ENCODE data around the gene PTPRK. TPM values are rescaled to one million over a fixed set of nuclear protein-coding genes. Genes with fewer than 3 reads are reported as not detected.

PTPRK gene
- total RNA-seq, 1 experiment from 2014 or later: 94.4 TPM

DNA sequence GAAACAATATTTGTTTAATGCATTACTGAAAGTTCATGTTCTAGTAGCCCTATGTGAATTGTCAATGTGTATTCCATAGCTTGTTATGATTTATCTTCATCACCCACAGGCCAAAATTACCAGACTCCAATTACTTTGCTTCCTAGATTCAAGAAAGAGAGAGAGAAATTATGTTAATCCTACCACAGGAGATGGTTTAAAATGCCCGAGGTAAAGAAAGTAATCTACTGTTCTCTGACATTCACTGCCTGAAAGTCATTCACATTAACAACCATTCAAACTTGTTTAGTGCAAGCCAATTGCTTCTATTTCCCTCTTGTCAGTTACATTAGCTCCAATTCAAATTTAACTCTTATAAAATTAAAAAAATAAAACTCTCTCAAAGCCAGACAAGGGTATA, 359.1 kb downstream of the PTPRK start:
- no peaks in the 10 kb centered on the region for H3K36me3 Mint-ChIP-seq (ENCODE audit: insufficient read depth, unreplicated experiment)
- intact Hi-C loops (cut with micrococcal nuclease; ENCODE audit: unreplicated experiment): no loop called here
- no peaks in the 10 kb centered on the region for H3K27me3 Mint-ChIP-seq (ENCODE audit: insufficient read depth, unreplicated experiment)
- no peak overlapping the region for H3K4me3 Mint-ChIP-seq (ENCODE audit: unreplicated experiment)
- TF ChIP-seq, protein P1, sequence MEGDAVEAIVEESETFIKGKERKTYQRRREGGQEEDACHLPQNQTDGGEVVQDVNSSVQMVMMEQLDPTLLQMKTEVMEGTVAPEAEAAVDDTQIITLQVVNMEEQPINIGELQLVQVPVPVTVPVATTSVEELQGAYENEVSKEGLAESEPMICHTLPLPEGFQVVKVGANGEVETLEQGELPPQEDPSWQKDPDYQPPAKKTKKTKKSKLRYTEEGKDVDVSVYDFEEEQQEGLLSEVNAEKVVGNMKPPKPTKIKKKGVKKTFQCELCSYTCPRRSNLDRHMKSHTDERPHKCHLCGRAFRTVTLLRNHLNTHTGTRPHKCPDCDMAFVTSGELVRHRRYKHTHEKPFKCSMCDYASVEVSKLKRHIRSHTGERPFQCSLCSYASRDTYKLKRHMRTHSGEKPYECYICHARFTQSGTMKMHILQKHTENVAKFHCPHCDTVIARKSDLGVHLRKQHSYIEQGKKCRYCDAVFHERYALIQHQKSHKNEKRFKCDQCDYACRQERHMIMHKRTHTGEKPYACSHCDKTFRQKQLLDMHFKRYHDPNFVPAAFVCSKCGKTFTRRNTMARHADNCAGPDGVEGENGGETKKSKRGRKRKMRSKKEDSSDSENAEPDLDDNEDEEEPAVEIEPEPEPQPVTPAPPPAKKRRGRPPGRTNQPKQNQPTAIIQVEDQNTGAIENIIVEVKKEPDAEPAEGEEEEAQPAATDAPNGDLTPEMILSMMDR (IDR thresholded peaks at IDR 0.05; ENCODE audit: insufficient read depth in 1 of 2, low read depth in 1 of 2, low read length in 1 of 2, severe bottlenecking in 1 of 2, unreplicated experiment in 1 of 2): no peak
- ChIA-PET CTCF (no interaction called here), POLR2A (no interaction called here)
- Histone ChIP-seq H3K4me3 (ENCODE audit: low read depth, low read length) (no peak overlapping the region), H3K36me3 (ENCODE audit: control insufficient read depth, insufficient read depth, low read length) (no peaks in the 10 kb centered on the region), H3K9me3 (no peaks in the 10 kb centered on the region), H3K4me1 (no peaks in the 10 kb centered on the region), H3K27me3 (replicated peaks; ENCODE audit: control insufficient read depth, insufficient read depth, low read length) (no peaks in the 10 kb centered on the region)
- DNase-seq: no peak
- no TSS peak for BruUV-seq (replicated peaks)
- H3K27ac Mint-ChIP-seq (ENCODE audit: unreplicated experiment): no peak overlapping the region
- no peaks in the 10 kb centered on the region for H3K4me1 Mint-ChIP-seq (ENCODE audit: low read depth, unreplicated experiment)
- H3K9me3 Mint-ChIP-seq (ENCODE audit: unreplicated experiment): no peaks in the 10 kb centered on the region

DNA sequence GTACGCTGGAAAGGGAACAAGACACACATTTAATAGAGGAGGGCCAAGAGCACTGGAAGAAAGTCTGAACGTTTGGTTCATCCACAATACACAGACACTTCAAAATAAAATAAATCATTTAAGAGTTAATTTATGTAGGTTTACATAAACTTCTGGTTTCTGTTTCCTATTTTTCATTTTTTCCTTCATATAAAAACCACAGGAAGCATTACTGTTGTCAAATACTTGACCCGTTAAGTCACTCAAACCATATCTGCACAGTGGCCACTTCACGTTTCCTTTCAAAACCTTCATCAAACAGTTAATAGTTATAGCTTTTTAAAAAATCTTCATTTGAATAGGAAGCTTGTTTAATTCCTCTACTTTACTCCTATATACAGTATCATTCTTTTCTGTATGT, 361.9 kb downstream of the PTPRK start:
- H3K36me3 Mint-ChIP-seq (ENCODE audit: insufficient read depth, unreplicated experiment): no peaks in the 10 kb centered on the region
- H3K4me1 ChIP-seq: no peaks in the 10 kb centered on the region
- intact Hi-C loops (cut with micrococcal nuclease; ENCODE audit: unreplicated experiment): no loop called here
- H3K27ac Mint-ChIP-seq (ENCODE audit: unreplicated experiment): no peak overlapping the region
- no peak overlapping the region for H3K4me3 Mint-ChIP-seq (ENCODE audit: unreplicated experiment)
- TF ChIP-seq, protein P1 (IDR thresholded peaks at IDR 0.05; ENCODE audit: insufficient read depth in 1 of 2, low read depth in 1 of 2, low read length in 1 of 2, severe bottlenecking in 1 of 2, unreplicated experiment in 1 of 2): no peak
- H3K4me3 ChIP-seq (ENCODE audit: low read depth, low read length): no peak overlapping the region
- H3K9me3 Mint-ChIP-seq (ENCODE audit: unreplicated experiment): no peaks in the 10 kb centered on the region
- H3K27me3 ChIP-seq (replicated peaks; ENCODE audit: control insufficient read depth, insufficient read depth, low read length): no peaks in the 10 kb centered on the region
- H3K9me3 ChIP-seq: no peaks in the 10 kb centered on the region
- no peak for DNase-seq
- H3K4me1 Mint-ChIP-seq (ENCODE audit: low read depth, unreplicated experiment): no peaks in the 10 kb centered on the region
- POLR2A ChIA-PET: no interaction called here
- no TSS peak for BruUV-seq (replicated peaks)
- no peaks in the 10 kb centered on the region for H3K36me3 ChIP-seq (ENCODE audit: control insufficient read depth, insufficient read depth, low read length)
- no peaks in the 10 kb centered on the region for H3K27me3 Mint-ChIP-seq (ENCODE audit: insufficient read depth, unreplicated experiment)
- CTCF ChIA-PET: no interaction called here

DNA sequence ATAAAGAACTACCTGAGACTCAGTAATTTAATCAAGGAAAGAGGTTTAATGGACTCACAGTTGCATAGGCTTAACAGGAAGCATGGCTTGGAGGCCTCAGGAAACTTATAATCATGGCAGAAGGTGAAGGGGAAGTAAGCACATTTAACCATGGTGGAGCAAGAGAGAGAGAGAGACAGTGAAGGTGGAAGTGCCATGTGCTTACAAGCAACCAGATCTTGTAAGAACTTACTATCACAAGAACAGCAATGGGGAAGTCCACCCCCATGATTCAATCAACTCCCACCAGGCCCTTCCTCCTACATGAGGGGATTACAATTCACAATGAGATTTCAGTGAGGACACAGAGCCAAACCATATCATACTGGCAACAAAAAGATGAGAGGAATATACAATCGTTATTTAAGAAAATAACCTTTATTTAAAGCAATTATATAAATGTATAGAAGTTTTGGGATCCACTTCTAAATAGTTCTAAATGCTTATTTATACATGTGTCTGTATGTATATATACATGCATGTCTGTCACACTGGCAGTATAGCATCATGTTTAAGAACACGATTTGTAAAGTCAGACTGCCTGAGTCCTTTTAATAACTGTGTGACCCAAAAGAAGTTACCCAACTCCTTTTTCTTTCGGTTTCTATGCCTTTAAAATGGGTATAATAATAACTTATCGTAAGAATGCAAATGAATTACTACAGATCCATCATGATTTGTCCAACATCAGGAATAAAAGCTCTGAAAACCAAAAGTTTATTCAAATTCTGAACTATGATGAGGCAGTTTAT, 363.9 kb downstream of the PTPRK start:
- no peaks in the 10 kb centered on the region for H3K4me1 Mint-ChIP-seq (ENCODE audit: low read depth, unreplicated experiment)
- Histone ChIP-seq H3K27me3 (replicated peaks; ENCODE audit: control insufficient read depth, insufficient read depth, low read length) (no peaks in the 10 kb centered on the region), H3K4me1 (no peaks in the 10 kb centered on the region), H3K4me3 (ENCODE audit: low read depth, low read length) (no peak overlapping the region), H3K36me3 (ENCODE audit: control insufficient read depth, insufficient read depth, low read length) (no peaks in the 10 kb centered on the region), H3K9me3 (no peaks in the 10 kb centered on the region)
- H3K4me3 Mint-ChIP-seq (ENCODE audit: unreplicated experiment): no peak overlapping the region
- CTCF ChIA-PET: no interaction called here
- POLR2A ChIA-PET: no interaction called here
- no peaks in the 10 kb centered on the region for H3K9me3 Mint-ChIP-seq (ENCODE audit: unreplicated experiment)
- H3K27me3 Mint-ChIP-seq (ENCODE audit: insufficient read depth, unreplicated experiment): no peaks in the 10 kb centered on the region
- no peaks in the 10 kb centered on the region for H3K36me3 Mint-ChIP-seq (ENCODE audit: insufficient read depth, unreplicated experiment)
- intact Hi-C loops (cut with micrococcal nuclease; ENCODE audit: unreplicated experiment): no loop called here
- H3K27ac Mint-ChIP-seq (ENCODE audit: unreplicated experiment): no peak overlapping the region
- TF ChIP-seq, protein P1 (IDR thresholded peaks at IDR 0.05; ENCODE audit: insufficient read depth in 1 of 2, low read depth in 1 of 2, low read length in 1 of 2, severe bottlenecking in 1 of 2, unreplicated experiment in 1 of 2): no peak
- no peak for DNase-seq
- BruUV-seq (replicated peaks): no TSS peak

Data from Caco-2 (cell line).